PFSK-1 (cell line): ENCODE measurements around the gene CBY2.

ENCODE experiments used
- FOXP2 ChIP-seq: optimal IDR thresholded peaks from 2 replicates; pipeline ENCODE3; 2011; ENCODE audit warnings: borderline replicate concordance, control low read depth, inconsistent platforms; ENCODE audit not compliant: insufficient read depth; ENCODE audit errors: extremely low read length, extremely low read depth
- POLR2AphosphoS5 ChIP-seq: IDR thresholded peaks from 2 replicates; pipeline ENCODE4 v1.6.1; 2012; ENCODE audit warnings: low read depth, mild to moderate bottlenecking, control low read depth, low read length, moderate library complexity
- SIN3A ChIP-seq: IDR thresholded peaks from 2 replicates; pipeline ENCODE4 v1.6.1; 2012; ENCODE audit warnings: mild to moderate bottlenecking, low read length, moderate library complexity, borderline replicate concordance; ENCODE audit not compliant: insufficient read depth
- TAF1 ChIP-seq: IDR thresholded peaks from 2 replicates; pipeline ENCODE4 v1.6.1; 2012; ENCODE audit warnings: low read length, control low read depth, borderline replicate concordance; ENCODE audit not compliant: insufficient read depth
- TF ChIP-seq, protein P1 (sequence below), 2 experiments: IDR thresholded peaks; 2 replicates each; pipeline versions ENCODE4 v1.6.1 to v1.8.0; 2011 to 2012; ENCODE audit warnings: low read depth in 2 of 2, low read length in 2 of 2, control low read depth in 1 of 2, inconsistent platforms in 1 of 2, mild to moderate bottlenecking in 1 of 2, moderate library complexity in 1 of 2; ENCODE audit not compliant: insufficient read depth in 1 of 2

Gene CBY2

DNA sequence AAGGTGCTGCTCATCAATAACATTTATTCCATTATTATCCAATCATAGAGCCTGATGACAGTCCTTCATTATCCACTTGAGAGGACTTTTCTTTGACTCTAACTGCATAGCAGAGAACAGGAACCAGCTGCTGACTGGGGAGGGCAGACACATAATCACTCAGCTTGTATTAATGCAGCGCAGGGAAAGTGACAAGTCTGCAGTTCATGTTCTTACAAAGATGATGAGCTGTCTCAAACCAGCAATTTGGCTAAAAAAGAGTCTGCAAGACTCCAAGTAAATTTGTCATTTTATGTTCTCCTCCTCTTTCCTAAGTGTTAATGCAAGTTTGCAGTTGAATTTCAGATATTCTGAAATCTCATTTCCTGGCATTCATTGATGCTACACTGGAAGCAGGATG lies 40.0 kb upstream of the CBY2 start:
- TF ChIP-seq TAF1 (no peak), POLR2AphosphoS5 (no peak), SIN3A (no peak), FOXP2 (no peak)
- TF ChIP-seq, protein P1, sequence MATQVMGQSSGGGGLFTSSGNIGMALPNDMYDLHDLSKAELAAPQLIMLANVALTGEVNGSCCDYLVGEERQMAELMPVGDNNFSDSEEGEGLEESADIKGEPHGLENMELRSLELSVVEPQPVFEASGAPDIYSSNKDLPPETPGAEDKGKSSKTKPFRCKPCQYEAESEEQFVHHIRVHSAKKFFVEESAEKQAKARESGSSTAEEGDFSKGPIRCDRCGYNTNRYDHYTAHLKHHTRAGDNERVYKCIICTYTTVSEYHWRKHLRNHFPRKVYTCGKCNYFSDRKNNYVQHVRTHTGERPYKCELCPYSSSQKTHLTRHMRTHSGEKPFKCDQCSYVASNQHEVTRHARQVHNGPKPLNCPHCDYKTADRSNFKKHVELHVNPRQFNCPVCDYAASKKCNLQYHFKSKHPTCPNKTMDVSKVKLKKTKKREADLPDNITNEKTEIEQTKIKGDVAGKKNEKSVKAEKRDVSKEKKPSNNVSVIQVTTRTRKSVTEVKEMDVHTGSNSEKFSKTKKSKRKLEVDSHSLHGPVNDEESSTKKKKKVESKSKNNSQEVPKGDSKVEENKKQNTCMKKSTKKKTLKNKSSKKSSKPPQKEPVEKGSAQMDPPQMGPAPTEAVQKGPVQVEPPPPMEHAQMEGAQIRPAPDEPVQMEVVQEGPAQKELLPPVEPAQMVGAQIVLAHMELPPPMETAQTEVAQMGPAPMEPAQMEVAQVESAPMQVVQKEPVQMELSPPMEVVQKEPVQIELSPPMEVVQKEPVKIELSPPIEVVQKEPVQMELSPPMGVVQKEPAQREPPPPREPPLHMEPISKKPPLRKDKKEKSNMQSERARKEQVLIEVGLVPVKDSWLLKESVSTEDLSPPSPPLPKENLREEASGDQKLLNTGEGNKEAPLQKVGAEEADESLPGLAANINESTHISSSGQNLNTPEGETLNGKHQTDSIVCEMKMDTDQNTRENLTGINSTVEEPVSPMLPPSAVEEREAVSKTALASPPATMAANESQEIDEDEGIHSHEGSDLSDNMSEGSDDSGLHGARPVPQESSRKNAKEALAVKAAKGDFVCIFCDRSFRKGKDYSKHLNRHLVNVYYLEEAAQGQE (IDR thresholded peaks at IDR 0.05; ENCODE audit: insufficient read depth in 1 of 2, low read depth in 2 of 2, low read length in 2 of 2) = no peak

DNA sequence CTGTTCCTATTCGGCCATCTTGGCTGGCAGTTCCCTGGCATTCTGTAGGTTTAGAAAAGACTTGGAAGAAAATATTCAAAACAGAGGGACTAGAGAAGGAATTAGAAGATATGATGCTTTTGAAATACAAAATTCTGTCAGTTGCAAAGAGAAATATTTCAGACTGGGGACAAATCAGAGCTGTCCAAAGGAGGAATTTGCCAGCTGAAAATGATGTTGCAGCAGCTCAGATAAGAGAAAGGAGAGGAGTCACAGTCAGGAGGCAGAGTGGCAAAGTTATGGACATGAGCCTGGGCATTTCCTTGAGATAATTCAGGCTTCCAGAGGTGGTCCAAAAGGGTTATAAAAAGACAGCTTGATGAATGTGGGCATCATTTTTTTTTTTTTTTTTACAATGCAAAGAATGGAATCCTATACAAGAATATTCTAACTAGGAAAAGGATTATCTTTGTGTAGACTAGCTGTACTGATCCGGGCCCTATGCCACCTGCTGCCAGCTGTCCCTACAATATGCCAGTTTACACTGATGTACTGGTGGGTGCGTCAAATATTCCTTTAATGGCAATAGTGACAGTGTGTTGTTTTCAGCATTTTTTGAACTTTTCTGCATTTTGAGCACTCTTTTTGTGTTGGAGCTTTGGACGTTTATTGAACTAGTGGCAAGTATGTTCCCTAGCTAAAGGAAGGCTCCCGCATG lies 31.8 kb upstream of the CBY2 start:
- TF ChIP-seq FOXP2 (no peak), TAF1 (no peak), SIN3A (no peak), POLR2AphosphoS5 (no peak)
- TF ChIP-seq, protein P1 (IDR thresholded peaks at IDR 0.05; ENCODE audit: insufficient read depth in 1 of 2, low read depth in 2 of 2, low read length in 2 of 2) = no peak

DNA sequence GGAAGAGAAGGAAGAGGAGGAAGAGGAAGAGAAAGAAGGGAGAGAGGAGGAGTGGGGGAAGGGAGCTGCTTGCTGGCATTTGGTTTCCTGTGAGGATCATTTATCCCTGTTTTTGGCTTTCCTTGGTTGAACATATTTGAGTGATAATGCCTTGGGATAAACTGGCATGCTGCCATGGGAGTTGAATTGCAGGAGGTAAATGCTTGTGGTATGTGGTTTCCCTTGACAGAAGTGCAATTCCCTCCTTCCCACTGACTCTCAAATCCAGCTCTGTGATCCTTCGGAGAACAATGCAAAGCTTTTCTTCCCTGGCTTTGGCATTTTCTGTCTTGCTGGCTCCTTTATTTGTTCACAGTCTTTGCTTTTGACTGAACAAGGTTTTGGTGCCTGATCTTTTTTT lies 27.2 kb upstream of the CBY2 start:
- TF ChIP-seq POLR2AphosphoS5 (no peak), FOXP2 (no peak), SIN3A (no peak), TAF1 (no peak)
- TF ChIP-seq, protein P1 (IDR thresholded peaks at IDR 0.05; ENCODE audit: insufficient read depth in 1 of 2, low read depth in 2 of 2, low read length in 2 of 2) = no peak

GRCh38 chr13:45678282-45678681 lies 23.8 kb upstream of the CBY2 start:
- TF ChIP-seq, protein P1 (IDR thresholded peaks at IDR 0.05; ENCODE audit: insufficient read depth in 1 of 2, low read depth in 2 of 2, low read length in 2 of 2) = no peak
- TF ChIP-seq TAF1 (no peak), POLR2AphosphoS5 (no peak), FOXP2 (no peak), SIN3A (no peak)
